K562 (cell line): Measurements from ENCODE around the gene TSC22D2. TPM values are rescaled to one million over a fixed set of nuclear protein-coding genes. Genes with fewer than 3 reads are reported as not detected.

Source experiments
- FUS ChIP-seq: fragments of 200-400 bp; formaldehyde crosslinking; optimal IDR thresholded peaks from 2 replicates; pipeline ENCODE3; 2017; ENCODE audit warnings: low read depth, low read length
- MTA3 ChIP-seq: fragments of 450-650 bp; formaldehyde crosslinking; IDR thresholded peaks from 2 replicates; pipeline ENCODE4 v1.6.1; 2017; ENCODE audit warnings: mild to moderate bottlenecking, borderline replicate concordance
- NRF1 ChIP-seq, 2 experiments: fragments of 450-650 bp; IDR thresholded peaks in 1 of 2; conservative IDR thresholded peaks in 1 of 2; 2 replicates each; pipeline ENCODE4 v1.6.1; 2014; ENCODE audit warnings: mild to moderate bottlenecking in 2 of 2
- SMARCE1 ChIP-seq: fragments of 450-650 bp; IDR thresholded peaks from 2 replicates; pipeline ENCODE4 v1.7.1; 2016; ENCODE audit warnings: mild to moderate bottlenecking
- SOX6 ChIP-seq: fragments of 450-650 bp; IDR thresholded peaks from 2 replicates; pipeline ENCODE4 v1.6.1; 2014; ENCODE audit warnings: mild to moderate bottlenecking
- ZC3H11A ChIP-seq: IDR thresholded peaks from 2 replicates; pipeline ENCODE4 v1.6.1; 2012; ENCODE audit warnings: low read depth, low read length, improper control_type of control experiment
- ZNF263 ChIP-seq: sonication (generic); formaldehyde crosslinking; IDR thresholded peaks from 2 replicates; pipeline ENCODE4 v1.8.0; 2022; ENCODE audit warnings: mild to moderate bottlenecking, missing genetic modification reagents, borderline replicate concordance
- ZNF717 ChIP-seq: fragments of 250-450 bp; sonication (Bioruptor Pico); IDR thresholded peaks from 2 replicates; pipeline ENCODE4 v1.5.0; 2021
- polyA plus RNA-seq, 8 experiments: library from polyadenylated mRNA; depleted of rRNA in 4 of 8; stranded (reverse) in 5 of 8; unstranded in 3 of 8; fragments of >200 nt; fragmentation: Nextera tagmentation in 2 of 8; fragmentation: Illumina TruSeq in 1 of 8; extraction: Ambion mirVana in 2 of 8; extraction: Trizol in 1 of 8; gene quantifications; 2 replicates each; pipeline versions ENCODE4 v1.2.1 to v1.2.3, GENCODE V29; 2011 to 2014; ENCODE audit warnings: inconsistent platforms in 1 of 8, missing spikeins in 1 of 8
- total RNA-seq, 7 experiments: library from RNA; depleted of rRNA in 6 of 7; stranded (reverse); fragments of >200 nt in 6 of 7; fragmentation: Illumina TruSeq in 2 of 7; extraction: Trizol in 2 of 7; gene quantifications; 2 replicates each; pipeline versions ENCODE4 v1.2.1 to v1.2.3, GENCODE V29; 2011 to 2021; ENCODE audit warnings: low replicate concordance in 1 of 7
- TF ChIP-seq, protein P1 (sequence below): IDR thresholded peaks from 2 replicates; pipeline ENCODE4 v1.6.1; 2011; ENCODE audit warnings: borderline replicate concordance, low read depth, mild to moderate bottlenecking, moderate library complexity, low read length; ENCODE audit not compliant: insufficient read depth, poor library complexity, severe bottlenecking
- TF ChIP-seq, protein P2 (sequence below): sonication (generic); formaldehyde crosslinking; IDR thresholded peaks from 2 replicates; pipeline ENCODE4 v1.8.1; 2023; ENCODE audit warnings: mild to moderate bottlenecking, missing genetic modification reagents
- TF ChIP-seq, protein P3 (sequence below), 2 experiments: fragments of 450-650 bp; formaldehyde crosslinking in 1 of 2; IDR thresholded peaks; 2 replicates each; pipeline versions ENCODE4 v1.4.0 to v1.6.1; 2014 to 2020; ENCODE audit warnings: mild to moderate bottlenecking in 2 of 2, borderline replicate concordance in 1 of 2, low read depth in 1 of 2
- TF ChIP-seq, protein P4 (sequence below): fragments of 450-650 bp; IDR thresholded peaks from one replicate; pipeline ENCODE4 v1.6.1; 2018; ENCODE audit warnings: mild to moderate bottlenecking, moderate library complexity; ENCODE audit not compliant: partially characterized antibody

Gene TSC22D2
- total and polyA plus RNA-seq, 9 of the 15 experiments (the other 6 are each of a cell fraction or from before 2014, with no cell fraction given), result 5.5 to 44.0 (median 19.3) TPM

DNA sequence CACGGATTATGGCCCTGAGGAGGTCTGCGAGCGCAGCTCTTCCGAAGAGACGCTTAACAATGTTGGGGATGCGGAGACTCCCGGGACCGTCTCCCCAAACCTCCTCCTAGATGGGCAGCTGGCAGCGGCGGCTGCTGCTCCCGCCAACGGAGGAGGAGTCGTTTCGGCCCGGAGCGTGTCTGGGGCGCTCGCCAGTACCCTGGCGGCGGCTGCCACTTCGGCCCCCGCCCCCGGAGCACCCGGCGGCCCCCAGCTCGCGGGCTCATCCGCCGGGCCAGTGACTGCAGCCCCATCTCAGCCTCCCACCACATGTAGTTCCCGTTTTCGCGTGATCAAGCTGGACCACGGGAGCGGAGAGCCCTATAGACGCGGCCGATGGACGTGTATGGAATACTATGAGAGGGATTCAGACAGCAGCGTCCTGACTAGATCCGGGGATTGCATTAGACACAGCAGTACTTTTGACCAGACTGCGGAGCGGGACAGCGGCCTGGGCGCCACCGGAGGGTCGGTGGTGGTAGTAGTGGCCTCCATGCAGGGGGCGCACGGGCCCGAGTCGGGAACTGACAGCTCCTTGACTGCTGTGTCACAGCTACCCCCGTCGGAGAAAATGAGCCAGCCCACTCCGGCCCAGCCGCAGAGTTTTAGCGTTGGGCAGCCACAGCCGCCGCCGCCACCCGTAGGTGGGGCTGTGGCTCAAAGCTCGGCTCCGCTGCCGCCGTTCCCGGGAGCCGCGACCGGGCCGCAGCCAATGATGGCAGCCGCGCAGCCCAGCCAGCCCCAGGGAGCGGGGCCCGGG is 1.6 kb downstream of the TSC22D2 start (continued):
- TF ChIP-seq, protein P1, sequence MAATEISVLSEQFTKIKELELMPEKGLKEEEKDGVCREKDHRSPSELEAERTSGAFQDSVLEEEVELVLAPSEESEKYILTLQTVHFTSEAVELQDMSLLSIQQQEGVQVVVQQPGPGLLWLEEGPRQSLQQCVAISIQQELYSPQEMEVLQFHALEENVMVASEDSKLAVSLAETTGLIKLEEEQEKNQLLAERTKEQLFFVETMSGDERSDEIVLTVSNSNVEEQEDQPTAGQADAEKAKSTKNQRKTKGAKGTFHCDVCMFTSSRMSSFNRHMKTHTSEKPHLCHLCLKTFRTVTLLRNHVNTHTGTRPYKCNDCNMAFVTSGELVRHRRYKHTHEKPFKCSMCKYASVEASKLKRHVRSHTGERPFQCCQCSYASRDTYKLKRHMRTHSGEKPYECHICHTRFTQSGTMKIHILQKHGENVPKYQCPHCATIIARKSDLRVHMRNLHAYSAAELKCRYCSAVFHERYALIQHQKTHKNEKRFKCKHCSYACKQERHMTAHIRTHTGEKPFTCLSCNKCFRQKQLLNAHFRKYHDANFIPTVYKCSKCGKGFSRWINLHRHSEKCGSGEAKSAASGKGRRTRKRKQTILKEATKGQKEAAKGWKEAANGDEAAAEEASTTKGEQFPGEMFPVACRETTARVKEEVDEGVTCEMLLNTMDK, result peak; percentile 74
- TF ChIP-seq SMARCE1 (peak; percentile 65), MTA3 (peak; percentile 66; the same call in 1 of the 2 replicates), ZNF263 (0 out of 2 replicates have a peak, but pooled peaks have one; percentile 9), SOX6 (peak; percentile 12; the same call in 1 of the 2 replicates), ZNF717 (CRISPR knock-in tag) (no peak), NRF1 (conservative IDR thresholded peaks at IDR 0.05 in 1 of 2, IDR thresholded peaks at IDR 0.05 in 1 of 2) (peak; percentile 53 to 65; a peak in 3 of 4 replicates), ZC3H11A (no peak), FUS (peak; percentile 65)
- TF ChIP-seq, protein P2, sequence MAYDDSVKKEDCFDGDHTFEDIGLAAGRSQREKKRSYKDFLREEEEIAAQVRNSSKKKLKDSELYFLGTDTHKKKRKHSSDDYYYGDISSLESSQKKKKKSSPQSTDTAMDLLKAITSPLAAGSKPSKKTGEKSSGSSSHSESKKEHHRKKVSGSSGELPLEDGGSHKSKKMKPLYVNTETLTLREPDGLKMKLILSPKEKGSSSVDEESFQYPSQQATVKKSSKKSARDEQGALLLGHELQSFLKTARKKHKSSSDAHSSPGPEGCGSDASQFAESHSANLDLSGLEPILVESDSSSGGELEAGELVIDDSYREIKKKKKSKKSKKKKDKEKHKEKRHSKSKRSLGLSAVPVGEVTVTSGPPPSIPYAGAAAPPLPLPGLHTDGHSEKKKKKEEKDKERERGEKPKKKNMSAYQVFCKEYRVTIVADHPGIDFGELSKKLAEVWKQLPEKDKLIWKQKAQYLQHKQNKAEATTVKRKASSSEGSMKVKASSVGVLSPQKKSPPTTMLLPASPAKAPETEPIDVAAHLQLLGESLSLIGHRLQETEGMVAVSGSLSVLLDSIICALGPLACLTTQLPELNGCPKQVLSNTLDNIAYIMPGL, result peak; percentile 64; the same call in 1 of the 2 replicates
- TF ChIP-seq, protein P3, sequence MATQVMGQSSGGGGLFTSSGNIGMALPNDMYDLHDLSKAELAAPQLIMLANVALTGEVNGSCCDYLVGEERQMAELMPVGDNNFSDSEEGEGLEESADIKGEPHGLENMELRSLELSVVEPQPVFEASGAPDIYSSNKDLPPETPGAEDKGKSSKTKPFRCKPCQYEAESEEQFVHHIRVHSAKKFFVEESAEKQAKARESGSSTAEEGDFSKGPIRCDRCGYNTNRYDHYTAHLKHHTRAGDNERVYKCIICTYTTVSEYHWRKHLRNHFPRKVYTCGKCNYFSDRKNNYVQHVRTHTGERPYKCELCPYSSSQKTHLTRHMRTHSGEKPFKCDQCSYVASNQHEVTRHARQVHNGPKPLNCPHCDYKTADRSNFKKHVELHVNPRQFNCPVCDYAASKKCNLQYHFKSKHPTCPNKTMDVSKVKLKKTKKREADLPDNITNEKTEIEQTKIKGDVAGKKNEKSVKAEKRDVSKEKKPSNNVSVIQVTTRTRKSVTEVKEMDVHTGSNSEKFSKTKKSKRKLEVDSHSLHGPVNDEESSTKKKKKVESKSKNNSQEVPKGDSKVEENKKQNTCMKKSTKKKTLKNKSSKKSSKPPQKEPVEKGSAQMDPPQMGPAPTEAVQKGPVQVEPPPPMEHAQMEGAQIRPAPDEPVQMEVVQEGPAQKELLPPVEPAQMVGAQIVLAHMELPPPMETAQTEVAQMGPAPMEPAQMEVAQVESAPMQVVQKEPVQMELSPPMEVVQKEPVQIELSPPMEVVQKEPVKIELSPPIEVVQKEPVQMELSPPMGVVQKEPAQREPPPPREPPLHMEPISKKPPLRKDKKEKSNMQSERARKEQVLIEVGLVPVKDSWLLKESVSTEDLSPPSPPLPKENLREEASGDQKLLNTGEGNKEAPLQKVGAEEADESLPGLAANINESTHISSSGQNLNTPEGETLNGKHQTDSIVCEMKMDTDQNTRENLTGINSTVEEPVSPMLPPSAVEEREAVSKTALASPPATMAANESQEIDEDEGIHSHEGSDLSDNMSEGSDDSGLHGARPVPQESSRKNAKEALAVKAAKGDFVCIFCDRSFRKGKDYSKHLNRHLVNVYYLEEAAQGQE (IDR thresholded peaks at IDR 0.05; ENCODE audit: borderline replicate concordance), result peak; percentile 87
- TF ChIP-seq, protein P3 (CRISPR knock-in tag; IDR thresholded peaks at IDR 0.05; ENCODE audit: low read depth), result no peak
- TF ChIP-seq, protein P4, sequence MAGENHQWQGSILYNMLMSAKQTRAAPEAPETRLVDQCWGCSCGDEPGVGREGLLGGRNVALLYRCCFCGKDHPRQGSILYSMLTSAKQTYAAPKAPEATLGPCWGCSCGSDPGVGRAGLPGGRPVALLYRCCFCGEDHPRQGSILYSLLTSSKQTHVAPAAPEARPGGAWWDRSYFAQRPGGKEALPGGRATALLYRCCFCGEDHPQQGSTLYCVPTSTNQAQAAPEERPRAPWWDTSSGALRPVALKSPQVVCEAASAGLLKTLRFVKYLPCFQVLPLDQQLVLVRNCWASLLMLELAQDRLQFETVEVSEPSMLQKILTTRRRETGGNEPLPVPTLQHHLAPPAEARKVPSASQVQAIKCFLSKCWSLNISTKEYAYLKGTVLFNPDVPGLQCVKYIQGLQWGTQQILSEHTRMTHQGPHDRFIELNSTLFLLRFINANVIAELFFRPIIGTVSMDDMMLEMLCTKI, result no peak
